AG04450 (cell line): ENCODE measurements around the gene C1R. TPM values are rescaled to one million over a fixed set of nuclear protein-coding genes. Genes with fewer than 3 reads are reported as not detected.

Experiments used
- CTCF ChIA-PET: fragments of 300-600, 350-600 bp; formaldehyde crosslinking; extraction: SDS; loops from one replicate; lab custom pipeline; 2022; ENCODE audit warnings: antibody characterized with exemption, inconsistent platforms; lab: Charles Lee
- POLR2A ChIA-PET: fragments of 350-600 bp; formaldehyde crosslinking; extraction: SDS; loops from one replicate; lab custom pipeline; 2021; ENCODE audit warnings: antibody characterized with exemption, inconsistent platforms; lab: Yijun Ruan, JAX
- DNase-seq: peaks from one replicate; pipeline ENCODE4 v3.0.0-alpha.2; 2011; ENCODE audit warnings: low read depth, low spot score
- H3K27ac ChIP-seq: one replicate; pipeline ENCODE4 v1.5.1; 2012; ENCODE audit warnings: low read depth, low read length, control low read depth
- H3K27me3 ChIP-seq: one replicate; pipeline ENCODE4 v1.6.0; 2012; ENCODE audit warnings: low read length; ENCODE audit not compliant: control insufficient read depth, insufficient read depth
- H3K4me3 ChIP-seq: 2 replicates; pipeline ENCODE4 v1.5.1; 2011; ENCODE audit warnings: mild to moderate bottlenecking, low read depth, low read length, control low read depth
- H3K9me3 ChIP-seq: 2 replicates; pipeline ENCODE4 v1.5.1; 2012; ENCODE audit warnings: low read length; ENCODE audit not compliant: control insufficient read depth, insufficient read depth
- polyA plus RNA-seq: library from polyadenylated mRNA; depleted of rRNA; stranded (reverse); fragments of >200 nt; gene quantifications from 2 replicates; pipeline ENCODE4 v1.2.3, GENCODE V29; 2011
- TF ChIP-seq, protein P1 (sequence below): IDR thresholded peaks from 2 replicates; pipeline ENCODE4 v1.5.1; 2011; ENCODE audit warnings: low read depth, low read length, control low read depth, inconsistent platforms

The C1R gene
- polyA plus RNA-seq, 1 experiment = 617 TPM

- no peaks in the 10 kb centered on the region for H3K27me3 ChIP-seq
- DNase-seq = no peak
- TF ChIP-seq, protein P1, sequence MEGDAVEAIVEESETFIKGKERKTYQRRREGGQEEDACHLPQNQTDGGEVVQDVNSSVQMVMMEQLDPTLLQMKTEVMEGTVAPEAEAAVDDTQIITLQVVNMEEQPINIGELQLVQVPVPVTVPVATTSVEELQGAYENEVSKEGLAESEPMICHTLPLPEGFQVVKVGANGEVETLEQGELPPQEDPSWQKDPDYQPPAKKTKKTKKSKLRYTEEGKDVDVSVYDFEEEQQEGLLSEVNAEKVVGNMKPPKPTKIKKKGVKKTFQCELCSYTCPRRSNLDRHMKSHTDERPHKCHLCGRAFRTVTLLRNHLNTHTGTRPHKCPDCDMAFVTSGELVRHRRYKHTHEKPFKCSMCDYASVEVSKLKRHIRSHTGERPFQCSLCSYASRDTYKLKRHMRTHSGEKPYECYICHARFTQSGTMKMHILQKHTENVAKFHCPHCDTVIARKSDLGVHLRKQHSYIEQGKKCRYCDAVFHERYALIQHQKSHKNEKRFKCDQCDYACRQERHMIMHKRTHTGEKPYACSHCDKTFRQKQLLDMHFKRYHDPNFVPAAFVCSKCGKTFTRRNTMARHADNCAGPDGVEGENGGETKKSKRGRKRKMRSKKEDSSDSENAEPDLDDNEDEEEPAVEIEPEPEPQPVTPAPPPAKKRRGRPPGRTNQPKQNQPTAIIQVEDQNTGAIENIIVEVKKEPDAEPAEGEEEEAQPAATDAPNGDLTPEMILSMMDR = no peak
- peak within 1 kb of the TSS; percentile 21 for H3K27ac ChIP-seq
- no peaks in the 10 kb centered on the region; the same call in 1 of the 2 replicates for H3K9me3 ChIP-seq
- peak within 1 kb of the TSS; percentile 90 for H3K4me3 ChIP-seq
- CTCF ChIA-PET = interaction anchor here (0.6 kb wide), 2 partner anchors 36 to 440 kb away, joined by 3 to 5 read pairs; no protein-coding TSS in a partner anchor
- POLR2A ChIA-PET = interaction anchor here (1.2 kb wide), 1 partner anchor 50 kb away, joined by 3 read pairs; no protein-coding TSS in a partner anchor
These were observed 37.8 kb upstream of the C1R start, which contains the start of gene CLSTN3 for GRCh38 chr12:7129872-7130691. CLSTN3 (plus strand) TSS chr12:7130371; CDS start chr12:7130649, 278 bp downstream.

DNA sequence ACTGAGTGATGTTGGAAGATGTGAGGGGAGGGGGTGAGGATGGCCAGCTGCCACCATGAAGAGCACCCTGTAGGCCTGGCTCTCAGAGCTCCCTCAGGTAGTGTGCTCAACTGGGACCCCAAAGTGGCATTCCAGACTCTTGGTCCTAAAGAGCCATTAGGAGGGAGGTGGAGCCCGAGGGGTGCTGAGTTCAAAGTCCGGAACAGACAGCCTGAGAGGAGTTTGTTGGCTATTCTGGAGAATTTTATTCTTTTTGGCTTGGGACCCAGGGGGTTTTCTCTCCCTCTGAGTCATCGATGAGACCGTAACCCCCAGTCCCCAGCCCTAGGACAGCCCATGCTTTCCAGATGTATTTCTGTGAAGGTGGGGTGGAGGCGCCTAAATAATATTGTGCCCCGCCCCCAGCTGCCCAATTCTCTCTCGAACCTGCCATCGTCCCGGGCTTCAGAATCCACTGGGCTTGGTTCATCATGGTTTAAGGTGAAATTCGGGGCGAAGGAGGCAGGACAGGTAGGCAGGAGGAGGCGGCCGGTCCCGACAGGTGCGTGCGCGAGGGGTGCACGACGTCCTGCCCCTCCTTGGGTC, 37.1 kb upstream of the C1R start:
- TF ChIP-seq, protein P1 = no peak
- DNase-seq = no peak
- CTCF ChIA-PET = no interaction called here
- Histone ChIP-seq H3K27ac (peak overlapping the region; percentile 21), H3K27me3 (no peaks in the 10 kb centered on the region), H3K9me3 (no peaks in the 10 kb centered on the region; the same call in 1 of the 2 replicates), H3K4me3 (peak overlapping the region; percentile 90)
- POLR2A ChIA-PET = interaction anchor here (1.2 kb wide), 1 partner anchor 50 kb away, joined by 3 read pairs; no protein-coding TSS in a partner anchor

- Histone ChIP-seq H3K27me3 (no peaks in the 10 kb centered on the region), H3K4me3 (peak within 1 kb of the TSS; percentile 90), H3K9me3 (no peaks in the 10 kb centered on the region; the same call in 1 of the 2 replicates), H3K27ac (peak within 1 kb of the TSS; percentile 21)
- ChIA-PET CTCF (no interaction called here), POLR2A (interaction anchor here (1.2 kb wide), 1 partner anchor 49 kb away, joined by 3 read pairs; no protein-coding TSS in a partner anchor)
- TF ChIP-seq, protein P1 = no peak
- no peak for DNase-seq
These were observed 36.5 kb upstream of the C1R start, which contains the start of gene RBP5 for GRCh38 chr12:7128681-7129286. RBP5 (minus strand) TSS chr12:7128889; CDS start chr12:7128775, 114 bp downstream.

DNA sequence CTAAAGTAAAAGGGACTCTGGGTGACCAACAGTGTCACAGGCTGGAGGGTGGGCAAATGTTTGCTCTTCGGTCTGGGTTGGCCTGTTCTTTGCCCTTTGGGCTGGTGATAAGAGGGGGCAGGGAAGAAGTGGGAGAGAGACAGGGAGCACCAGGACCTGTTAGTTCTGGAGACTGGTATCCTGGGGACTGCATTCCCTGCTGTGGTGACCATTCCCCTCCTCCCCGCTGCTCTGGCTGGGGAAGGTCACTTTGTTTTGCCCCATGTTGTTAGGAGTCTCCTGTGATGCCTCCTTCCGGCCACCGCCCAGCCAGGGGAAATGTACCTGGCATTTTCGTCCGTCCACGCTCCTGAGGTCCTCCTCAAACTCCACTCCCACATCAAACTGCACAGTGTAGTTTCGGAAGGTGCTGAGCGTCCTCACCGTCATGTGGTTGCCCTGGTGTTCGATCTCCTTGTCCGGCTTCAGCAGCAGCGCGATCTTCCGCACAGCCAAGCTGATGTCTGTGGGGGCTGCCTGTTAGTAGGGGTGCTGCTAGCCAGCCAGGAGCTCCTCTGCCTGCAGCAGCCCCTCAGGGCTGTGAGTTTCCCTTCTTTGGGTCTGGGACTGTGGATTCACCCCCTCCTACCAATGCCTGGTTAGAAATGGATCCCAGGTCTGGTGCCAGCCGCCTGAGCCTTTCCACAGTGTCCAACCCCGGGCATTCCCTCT, 35.8 kb upstream of the C1R start:
- Histone ChIP-seq H3K9me3 (no peaks in the 10 kb centered on the region; the same call in 1 of the 2 replicates), H3K27ac (no peak overlapping the region), H3K4me3 (no peak overlapping the region), H3K27me3 (no peaks in the 10 kb centered on the region)
- ChIA-PET POLR2A (no interaction called here), CTCF (interaction anchor here (0.7 kb wide), 1 partner anchor 110 kb away, joined by 3 read pairs; the partner anchor contains the start of gene LPCAT3)
- TF ChIP-seq, protein P1 = no peak
- no peak for DNase-seq
